GM21390 (cell line): ENCODE data around the gene SSH3.

Experiments
- ATAC-seq: cut with Tn5 transposase; IDR thresholded peaks from one replicate; pipeline ENCODE4 v1.9.1; 2021; ENCODE audit not compliant: unreplicated experiment

SSH3 gene

GRCh38 chr11:67291481-67292381 lies 11.6 kb upstream of the SSH3 start:
- ATAC-seq: no peak

- no peak for ATAC-seq
These were observed 10.7 kb upstream of the SSH3 start for GRCh38 chr11:67292671-67293070.

GRCh38 chr11:67293090-67293489 lies 10.2 kb upstream of the SSH3 start:
- no peak for ATAC-seq

GRCh38 chr11:67295846-67296245 lies 7.5 kb upstream of the SSH3 start:
- no peak for ATAC-seq

- ATAC-seq: no peak
These were observed 4.5 kb upstream of the SSH3 start for GRCh38 chr11:67298786-67299185.

GRCh38 chr11:67299471-67300191 lies 3.7 kb upstream of the SSH3 start:
- ATAC-seq: no peak

GRCh38 chr11:67300256-67300755 lies 3.0 kb upstream of the SSH3 start:
- no peak for ATAC-seq

- no peak for ATAC-seq
These were observed 2.5 kb upstream of the SSH3 start for GRCh38 chr11:67300756-67301312.

- no peak for ATAC-seq
These were observed 1.9 kb upstream of the SSH3 start for GRCh38 chr11:67301313-67301921.

GRCh38 chr11:67301951-67302516 lies 1.3 kb upstream of the SSH3 start:
- ATAC-seq: no peak

GRCh38 chr11:67302571-67303131 lies 679 bp upstream of the SSH3 start:
- ATAC-seq: no peak

GRCh38 chr11:67303835-67304411 lies 593 bp downstream of the SSH3 start:
- no peak for ATAC-seq

- no peak for ATAC-seq
These were observed 1.3 kb downstream of the SSH3 start for GRCh38 chr11:67304511-67305113.

- no peak for ATAC-seq
These were observed 3.6 kb downstream of the SSH3 start for GRCh38 chr11:67306769-67307544.

- ATAC-seq: no peak
These were observed 4.2 kb downstream of the SSH3 start for GRCh38 chr11:67307545-67308001.

- no peak for ATAC-seq
These were observed 4.9 kb downstream of the SSH3 start for GRCh38 chr11:67308031-67308866.

GRCh38 chr11:67309166-67309565 lies 5.8 kb downstream of the SSH3 start:
- ATAC-seq: no peak

GRCh38 chr11:67309661-67310061 lies 6.3 kb downstream of the SSH3 start:
- ATAC-seq: no peak
